Embryonic facial prominence (tissue), 1 donor: ENCODE data around the gene DNAJC10.

Source experiments
- DNase-seq: peaks from one replicate; pipeline ENCODE4 v3.0.0-alpha.2; 2016; ENCODE audit errors: extremely low spot score

DNAJC10 gene

DNA sequence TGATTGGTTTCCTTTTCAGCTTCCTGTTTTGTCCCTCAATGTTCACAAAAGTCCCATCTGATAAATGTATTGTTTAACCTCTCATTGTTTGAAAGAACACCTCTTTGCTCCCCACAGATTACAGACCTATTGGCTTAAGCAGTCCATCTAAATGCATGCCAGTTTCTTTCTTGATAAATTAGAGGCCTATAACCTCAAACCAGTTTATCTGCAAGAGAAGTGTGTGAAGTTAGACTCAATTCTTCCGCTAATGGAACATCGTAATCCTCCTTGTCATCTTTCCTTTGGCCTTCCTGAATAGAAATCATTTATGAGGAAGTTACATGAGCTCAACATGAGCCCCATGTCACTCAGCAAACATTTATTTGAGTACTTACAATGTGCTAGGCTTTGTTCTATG lies 76.4 kb downstream of the DNAJC10 start:
- no peak for DNase-seq

DNA sequence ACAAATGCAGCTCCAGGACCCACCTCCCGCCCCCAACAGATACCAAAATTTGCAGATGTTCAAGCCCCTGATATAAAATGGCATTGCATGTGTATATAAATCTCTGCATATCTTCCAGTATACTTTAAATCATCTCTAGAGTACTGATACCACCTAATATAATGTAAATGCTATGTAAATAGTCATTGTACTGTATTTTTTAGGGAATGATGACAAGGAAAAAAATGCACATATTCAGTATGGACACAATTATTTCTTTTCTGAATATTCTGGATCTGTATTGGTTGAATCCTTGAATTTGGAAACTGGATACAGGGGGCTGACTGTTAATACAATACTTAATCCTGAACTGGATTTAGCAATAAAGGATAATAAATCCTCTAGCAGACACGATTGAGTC lies 82.7 kb downstream of the DNAJC10 start:
- no peak for DNase-seq

DNA sequence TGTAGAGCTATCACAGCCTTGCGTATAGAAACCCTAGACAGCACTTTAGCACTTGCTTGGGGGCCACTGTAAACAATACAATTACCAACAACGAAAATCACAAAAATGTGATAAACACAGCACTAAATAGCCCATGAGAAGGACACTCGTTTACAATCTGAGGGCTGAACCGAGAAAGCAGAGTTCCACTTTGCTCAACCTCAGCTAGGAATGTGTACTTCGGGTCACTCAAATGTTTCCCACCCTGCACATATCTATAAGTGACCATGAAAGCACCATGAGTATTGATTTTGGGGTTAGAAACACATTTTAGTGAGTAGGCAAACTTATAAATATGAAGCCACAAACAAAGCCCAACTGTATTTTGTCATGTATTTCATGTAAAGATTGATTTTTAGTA lies 88.1 kb downstream of the DNAJC10 start:
- DNase-seq = no peak

DNA sequence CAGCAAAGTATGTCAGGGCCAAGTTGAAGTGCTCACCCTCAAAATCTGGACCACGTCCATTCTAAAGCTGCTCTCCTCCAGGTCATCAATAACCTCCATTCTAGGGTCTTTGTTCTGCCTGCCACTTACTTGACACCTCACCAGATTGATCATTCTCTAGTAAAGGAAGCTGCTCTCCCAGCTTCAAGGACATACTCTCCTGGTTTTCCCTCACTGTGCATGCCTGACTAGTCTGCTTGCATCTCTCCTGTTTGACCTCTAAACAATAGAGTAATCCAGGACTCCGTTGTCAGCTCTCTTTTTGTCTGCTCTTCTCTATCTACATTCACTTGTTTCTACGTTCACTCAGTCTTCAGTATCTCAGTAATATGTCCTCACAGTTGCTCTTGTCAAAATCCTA lies 91.3 kb downstream of the DNAJC10 start:
- no peak for DNase-seq

DNA sequence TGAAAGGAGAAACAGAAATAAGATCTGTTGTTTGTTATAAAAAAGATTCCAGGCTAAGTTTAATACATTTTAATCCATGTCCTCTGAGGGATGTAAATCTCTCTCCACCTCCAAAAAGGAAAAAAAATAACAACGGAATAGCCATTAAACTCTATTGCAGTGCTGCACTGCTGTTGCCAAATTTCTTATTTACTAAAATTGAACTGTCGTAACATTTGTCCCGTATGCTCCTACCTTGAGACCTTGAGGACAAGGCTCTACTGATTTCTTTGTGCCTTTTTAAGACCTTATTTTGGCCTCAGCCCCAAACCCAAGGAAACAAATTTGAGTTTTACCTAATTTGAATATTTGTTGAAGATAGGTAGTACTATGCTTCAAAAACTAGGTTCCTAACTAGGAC lies 94.0 kb downstream of the DNAJC10 start:
- no peak for DNase-seq

DNA sequence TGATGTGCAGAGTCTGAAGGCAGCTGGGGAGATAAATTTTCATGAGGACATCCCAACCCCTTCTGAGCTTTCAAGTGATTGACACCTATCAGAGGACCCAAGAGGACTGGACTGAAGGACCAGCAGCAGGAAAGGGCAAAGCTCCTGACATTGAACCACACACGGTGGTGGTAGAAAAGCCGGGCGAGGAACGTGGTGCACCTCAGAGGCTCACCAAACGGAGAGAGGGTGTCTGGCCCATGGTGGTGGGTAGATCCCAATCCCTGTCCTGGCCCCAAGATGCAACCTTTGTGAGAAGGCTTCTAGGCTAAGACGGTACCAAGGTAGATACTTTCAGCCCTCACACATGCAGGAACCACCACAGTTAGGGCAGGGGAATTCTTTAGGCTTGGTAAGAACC lies 98.3 kb downstream of the DNAJC10 start:
- no peak for DNase-seq

DNA sequence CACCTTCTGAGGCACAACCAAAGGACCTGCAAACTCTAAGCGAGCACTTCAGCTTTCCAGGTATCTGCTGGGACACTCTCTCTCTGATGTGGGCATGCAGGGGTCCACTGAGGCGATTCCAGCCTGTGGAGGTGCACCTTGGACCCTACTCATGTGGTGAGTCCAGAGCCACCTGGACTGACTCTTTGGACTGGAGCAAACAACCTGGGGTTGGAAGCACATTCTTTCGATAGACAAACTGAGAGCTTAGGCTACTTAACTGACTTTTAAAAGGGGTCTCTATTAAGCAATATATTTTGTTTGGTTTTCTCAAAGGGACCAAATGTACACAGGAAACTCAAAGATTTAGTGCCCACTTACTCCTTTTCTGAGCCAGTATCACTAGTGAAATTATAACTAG lies 98.7 kb downstream of the DNAJC10 start:
- no peak for DNase-seq

DNA sequence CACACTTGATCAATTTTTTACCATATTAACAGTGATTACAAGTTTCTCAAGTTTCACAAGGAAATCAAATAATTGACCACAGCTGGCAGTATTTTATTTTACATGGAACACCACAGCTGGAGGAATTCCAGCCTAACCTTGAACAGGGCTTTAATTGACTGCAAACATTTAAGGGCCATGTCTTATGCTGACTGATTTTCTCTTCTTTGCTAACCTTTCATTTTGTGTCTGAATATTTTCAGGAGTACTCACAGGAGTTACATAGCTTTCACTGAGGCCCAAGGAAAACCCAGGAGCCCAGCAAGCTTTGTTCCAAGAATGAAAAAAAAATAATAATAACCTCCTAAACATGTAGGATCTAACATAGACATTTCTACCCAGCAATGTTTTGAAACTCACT lies 100.8 kb downstream of the DNAJC10 start:
- DNase-seq = no peak

DNA sequence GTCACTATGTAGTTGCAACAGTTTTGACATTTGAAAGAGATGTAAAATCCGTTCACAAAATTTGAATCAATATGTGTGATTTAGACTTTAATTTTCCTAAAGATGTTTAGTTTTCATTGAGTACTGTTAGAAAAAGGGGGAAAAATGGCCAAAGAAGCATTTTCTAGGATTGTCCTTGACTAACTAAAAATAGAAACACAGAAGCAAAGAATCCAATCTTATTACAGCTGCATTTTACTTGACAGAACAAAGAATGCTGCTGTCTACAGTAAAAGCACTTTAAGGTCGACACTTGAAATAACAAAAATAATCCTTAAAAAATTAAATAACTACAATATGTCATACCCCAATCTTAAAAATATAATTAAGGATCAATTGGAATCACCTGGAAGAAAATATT lies 101.5 kb downstream of the DNAJC10 start:
- DNase-seq = no peak

DNA sequence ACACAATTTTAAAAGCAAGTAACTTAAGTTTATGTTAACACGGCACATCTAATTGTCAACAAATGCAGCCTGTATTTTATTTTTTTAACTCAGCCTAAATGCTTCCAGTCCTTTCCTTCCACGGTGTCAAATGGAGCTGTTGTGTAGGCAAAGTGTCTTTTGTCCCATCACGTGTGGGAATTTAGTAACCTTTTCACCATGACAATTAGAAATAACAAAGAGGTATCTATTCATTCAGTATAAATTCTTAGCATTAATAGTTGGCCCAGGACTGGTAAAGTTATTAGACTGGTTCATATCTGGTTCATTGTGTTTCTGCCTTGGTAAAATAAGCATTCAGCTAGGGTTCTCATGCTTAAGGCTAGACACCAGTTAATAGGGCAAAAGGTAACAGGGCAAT lies 102.4 kb downstream of the DNAJC10 start:
- DNase-seq = no peak

DNA sequence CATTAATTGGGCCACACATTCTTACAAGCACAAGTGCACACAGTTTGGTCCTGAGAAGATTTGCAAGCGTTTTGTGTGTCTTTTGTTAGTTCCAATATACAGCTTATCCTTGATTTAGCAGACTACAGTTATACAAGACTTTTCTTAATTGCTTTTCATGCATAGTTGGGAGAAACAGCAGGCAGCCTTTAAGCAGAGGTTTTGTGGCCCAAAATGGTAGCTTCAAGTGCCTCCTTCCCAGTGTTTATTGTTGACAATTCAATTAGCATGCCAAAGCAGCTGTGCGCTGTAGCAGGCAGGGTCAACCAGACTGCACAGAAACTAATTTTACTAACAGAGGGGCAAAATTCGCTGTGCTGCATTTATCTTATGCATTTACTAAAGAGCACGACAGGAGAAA lies 102.9 kb downstream of the DNAJC10 start:
- no peak for DNase-seq

DNA sequence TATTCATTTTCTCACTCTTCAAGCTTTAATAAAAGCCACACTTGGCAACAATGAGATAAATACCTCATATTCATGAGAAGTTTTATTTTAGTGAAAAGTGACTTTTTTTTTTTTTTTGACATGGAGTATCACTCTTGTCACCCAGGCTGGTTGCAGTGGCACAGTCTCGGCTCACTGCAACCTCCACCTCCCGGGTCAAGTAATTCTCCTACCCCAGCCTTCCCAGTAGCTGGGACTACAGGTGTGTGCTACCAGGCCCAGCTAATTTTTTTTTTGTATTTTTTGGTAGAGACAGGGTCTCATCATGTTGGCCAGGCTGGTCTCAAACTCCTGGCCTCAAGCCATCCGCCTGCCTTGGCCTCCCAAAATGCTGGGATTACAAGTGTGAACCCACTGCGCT lies 103.4 kb downstream of the DNAJC10 start:
- no peak for DNase-seq

DNA sequence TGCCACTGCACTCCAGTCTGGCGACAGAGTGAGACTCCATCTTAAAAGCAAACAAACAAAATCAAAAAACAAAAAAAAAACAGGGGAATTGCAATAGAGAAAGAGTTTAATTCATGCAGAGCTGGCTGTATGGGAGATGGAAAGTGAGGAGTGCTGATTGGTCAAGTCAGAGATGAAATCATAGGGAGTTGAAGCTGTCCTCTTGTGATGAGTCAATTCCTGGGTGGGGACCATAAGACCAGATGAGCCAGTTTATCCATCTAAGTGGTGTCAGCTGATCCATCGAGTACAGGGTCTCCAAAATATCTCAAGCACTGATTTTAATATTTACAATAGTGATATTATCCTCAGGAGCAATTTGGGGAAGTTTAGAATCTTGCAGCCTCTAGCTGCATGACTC lies 105.1 kb downstream of the DNAJC10 start:
- DNase-seq = no peak

DNA sequence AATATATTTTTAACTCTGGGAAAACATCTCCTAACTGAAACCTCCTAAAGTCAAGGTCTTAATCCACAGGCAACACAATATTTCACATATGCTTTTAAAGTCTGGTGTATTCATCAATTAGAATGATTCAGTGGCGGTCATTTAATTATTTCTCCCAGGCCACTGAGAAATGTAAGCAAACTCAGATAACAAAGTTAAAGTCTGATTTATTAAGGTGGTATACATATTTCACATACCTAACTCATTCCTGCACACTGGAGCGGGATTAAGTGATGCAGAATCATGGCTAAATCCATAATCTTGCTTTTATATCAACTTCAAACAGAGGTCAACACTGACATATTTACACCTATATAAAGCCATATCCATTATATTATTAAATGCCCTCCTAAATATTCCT lies 106.7 kb downstream of the DNAJC10 start:
- no peak for DNase-seq

DNA sequence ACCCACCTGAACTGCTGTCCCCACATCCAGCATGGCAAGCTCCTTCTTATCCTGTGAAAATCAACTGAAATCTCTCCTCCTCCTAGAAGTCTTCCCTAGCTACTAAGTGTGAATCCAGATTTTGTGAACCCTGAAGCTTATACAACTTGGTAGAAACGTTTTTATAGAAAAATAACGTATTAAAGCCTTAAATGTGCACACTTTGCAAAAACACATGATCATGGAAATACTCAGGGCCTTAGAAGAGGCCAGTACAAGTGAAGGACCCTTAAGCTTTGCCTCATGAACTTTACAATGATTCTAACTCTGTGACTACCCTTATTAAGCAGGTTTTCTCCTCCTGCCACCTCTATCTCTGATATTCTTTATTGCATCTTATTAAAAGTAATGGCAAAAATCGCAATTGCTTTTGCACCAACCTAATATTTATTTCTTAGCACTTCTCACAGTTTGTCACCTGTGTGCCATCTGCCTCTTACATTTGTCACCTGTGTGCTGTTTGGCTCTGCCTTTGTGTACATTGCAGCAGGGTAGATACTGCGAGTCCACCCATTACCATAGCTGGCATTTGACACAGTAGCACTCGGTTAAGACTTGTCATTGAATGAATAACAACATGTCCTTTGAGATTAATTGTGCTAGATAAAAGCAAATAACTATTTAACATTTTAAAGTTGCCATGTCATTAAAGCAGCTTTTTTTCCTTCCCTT lies 108.2 kb downstream of the DNAJC10 start:
- no peak for DNase-seq

DNA sequence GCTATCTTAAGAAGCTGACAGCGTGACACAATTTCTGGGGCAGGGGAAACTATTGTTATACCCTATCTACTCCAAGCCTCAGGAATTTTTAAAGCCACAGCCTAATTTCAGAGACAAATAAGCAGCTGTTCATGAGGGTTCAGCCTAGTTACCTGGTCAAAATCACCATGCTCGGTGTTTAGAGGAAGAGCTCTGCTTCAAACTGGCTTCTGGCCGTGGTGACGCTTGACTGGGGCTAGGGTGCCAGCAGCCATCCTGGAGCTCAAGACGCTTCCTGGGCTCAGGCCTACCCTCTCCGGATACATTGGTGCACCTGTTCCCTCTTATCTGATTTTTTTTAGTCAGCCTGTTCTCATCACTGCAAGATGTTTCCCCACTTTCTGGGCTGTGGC lies 108.7 kb downstream of the DNAJC10 start:
- DNase-seq = no peak

DNA sequence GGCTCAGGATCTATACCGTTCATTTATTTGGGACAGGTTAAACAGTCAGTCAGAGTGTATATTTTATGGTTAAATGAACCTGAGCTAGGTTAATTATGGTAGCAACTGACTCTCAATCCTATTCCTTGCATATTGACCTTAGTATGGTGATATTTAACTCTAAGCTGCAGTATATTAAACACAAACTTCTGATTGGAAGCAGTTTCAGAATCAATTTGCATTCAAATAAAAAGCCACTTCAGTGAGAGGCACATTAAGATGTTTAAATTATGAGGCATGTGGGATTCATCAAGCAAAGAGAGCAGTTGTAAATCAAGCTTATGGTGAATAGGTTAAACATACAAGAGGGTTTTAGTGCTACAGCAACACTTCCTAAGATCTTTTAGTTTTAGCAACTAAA lies 110.0 kb downstream of the DNAJC10 start:
- no peak for DNase-seq

DNA sequence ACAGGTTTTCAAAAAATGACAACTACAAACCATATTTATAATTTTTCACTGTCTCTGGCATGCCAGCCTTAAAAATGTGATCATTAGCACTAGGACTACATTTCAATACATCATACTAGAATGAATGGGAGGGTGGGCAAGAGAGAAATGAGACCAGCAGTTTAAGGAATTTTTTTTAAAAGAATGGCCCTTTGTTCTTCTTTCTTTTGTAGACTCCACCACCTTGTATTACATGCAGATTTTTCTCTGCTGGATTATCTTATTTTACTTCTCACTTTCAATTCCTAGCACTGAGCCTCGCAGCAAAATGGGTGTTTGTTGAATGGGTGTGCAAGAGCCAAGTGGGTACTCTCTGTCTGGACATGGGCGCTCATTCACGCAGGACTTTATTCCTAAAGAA lies 110.4 kb downstream of the DNAJC10 start:
- DNase-seq = no peak

DNA sequence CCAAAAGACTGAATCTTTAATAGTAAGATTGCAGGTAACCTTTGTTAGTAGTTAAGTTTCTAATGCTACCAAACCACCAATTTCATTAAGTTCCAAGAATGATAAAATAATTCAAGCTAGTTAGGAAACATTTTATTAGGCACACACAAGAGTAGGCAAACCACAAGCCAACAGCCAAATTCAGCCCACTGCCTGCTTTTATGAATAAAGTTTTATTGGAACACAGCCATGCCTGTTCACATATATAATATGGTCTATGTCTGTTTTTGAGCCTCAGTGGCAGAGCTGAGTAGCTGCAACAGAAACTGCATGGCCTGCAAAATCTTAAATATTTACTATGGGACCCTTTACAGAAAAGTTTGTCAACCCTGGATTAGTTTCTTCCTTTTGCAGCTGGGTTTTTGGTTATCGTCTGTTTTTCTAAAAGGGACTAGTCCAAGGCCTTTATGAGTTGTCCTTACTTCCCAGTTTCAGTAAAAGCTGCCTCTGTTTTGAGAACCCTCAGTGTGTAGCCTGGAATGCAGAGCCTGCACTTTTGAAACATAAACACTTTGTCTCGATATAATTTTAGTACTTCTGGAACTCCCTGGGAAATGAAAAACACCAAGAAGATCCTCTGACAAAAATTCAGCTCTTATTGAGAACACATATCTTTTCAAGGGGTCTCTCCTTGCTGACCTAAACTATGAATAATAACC lies 111.3 kb downstream of the DNAJC10 start:
- no peak for DNase-seq

DNA sequence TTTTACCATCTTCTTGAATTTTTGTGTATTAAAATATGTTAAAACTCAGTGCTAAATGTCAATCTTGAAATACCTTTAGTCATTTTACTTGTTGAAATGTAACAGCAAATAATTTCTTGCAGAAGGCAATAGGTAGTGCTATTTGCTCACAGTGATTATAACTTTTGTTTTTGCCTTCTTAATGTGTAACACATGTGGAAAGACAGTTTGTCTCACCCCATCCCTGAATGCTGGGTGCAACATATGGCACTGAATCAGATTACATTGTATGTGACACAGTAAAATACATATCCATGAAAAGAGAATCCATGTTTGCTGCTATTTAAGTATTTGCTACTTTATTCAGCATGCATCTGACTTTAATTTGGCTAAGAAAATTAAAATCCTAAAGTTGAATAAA lies 115.0 kb downstream of the DNAJC10 start:
- no peak for DNase-seq

DNA sequence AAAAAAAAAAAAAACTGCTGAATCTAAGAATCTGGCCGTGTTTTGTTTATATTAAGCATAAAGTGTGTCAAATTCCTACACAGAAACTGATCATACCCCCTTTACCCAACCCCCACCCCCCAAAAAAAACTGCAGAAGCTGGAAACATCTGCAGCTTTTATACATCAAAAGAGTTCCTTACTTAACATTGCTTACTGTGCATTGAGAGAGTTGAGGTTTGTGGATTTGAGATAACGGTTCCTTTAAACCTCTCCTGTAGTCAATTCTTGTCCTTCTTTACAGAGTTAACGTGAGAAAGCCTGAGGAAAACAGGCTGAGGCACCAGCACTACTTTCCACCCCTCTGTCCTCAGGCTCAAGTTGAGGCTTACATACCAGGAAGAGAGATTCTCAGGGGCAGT lies 115.9 kb downstream of the DNAJC10 start:
- no peak for DNase-seq

DNA sequence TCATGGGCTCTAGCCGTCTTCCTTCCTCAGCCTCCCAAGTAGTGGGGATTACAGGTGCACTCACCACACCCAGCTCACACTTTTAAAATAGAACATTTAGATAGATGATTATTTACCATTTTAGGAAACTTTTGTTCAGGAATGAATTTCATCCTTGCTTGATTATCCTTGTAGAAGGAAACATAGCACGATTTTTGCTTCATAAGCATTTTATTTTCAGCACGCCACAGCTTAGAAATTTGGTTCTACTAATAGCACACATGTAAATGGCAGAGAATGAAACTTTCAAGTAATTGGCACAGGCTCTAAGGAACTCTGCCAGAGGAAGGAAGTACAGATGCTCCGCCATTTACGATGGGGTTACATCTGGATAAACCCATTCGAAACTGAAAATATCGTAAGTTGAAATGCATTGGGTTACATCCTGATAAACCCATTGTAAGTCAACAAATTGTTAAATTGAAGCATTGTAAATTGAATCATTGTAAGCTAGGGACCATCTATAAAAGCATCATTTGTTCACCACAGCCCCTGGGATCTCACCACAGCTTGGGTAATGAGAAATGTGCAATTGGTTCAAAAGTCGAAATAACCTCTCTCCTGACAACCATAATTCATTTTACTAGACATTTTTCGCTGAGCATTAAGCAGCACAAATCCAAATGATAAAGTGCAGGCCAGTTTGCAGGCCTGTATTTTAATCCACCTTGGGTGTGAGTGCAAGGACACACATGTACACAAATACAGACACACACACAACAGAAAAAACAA lies 117.2 kb downstream of the DNAJC10 start:
- DNase-seq = no peak

DNA sequence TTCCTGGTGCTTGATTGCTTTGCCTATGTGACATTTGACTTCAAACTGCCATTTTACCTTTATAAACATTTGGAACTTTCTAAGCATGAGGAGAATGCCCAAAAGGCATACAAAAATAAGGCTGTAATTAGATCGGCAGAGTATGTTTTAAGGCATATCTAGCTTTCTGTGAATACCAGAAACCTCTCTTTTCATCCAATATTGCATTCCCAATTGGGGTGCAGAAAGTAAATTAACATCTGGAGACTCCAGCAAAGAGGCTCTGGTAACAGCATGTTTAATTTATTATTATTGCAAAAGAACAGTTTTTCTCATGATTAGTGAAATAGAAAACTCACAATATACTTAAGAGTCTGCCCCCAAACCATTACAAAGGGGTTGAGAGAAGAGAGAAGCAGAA lies 118.2 kb downstream of the DNAJC10 start:
- DNase-seq = no peak
